T-helper 2 cell treated with Interferon-gamma antibody and Interleukin-4, amounts not matched to agents 100 ng/mL and 5 ng/mL, for 36 hours (primary cell): ENCODE results near the gene TFF2. TPM values are rescaled to one million over a fixed set of nuclear protein-coding genes. Genes with fewer than 3 reads are reported as not detected.

Experiments
- total RNA-seq: library from RNA; stranded (reverse); gene quantifications from 2 replicates; pipeline ENCODE4 v1.2.3, GENCODE V29; 2022

The TFF2 gene
- total RNA-seq, 1 donor from 2014 or later, result not detected

Other genes starting within 250 kb of the TFF2 start
- gene ABCG1, start 131.9 kb downstream of the TFF2 start, total RNA-seq, result 11.3 and 12.4 TPM in 2 replicates
- gene TFF3, start 35.6 kb downstream of the TFF2 start, total RNA-seq, result not detected in 2 replicates
- gene TFF1, start 15.5 kb upstream of the TFF2 start, total RNA-seq, result not detected in 2 replicates
- 3.9 and 5.3 TPM in 2 replicates for gene TMPRSS3, start 45.1 kb upstream of the TFF2 start, total RNA-seq
- 84.2 and 93.0 TPM in 2 replicates for gene UBASH3A, start 52.9 kb upstream of the TFF2 start, total RNA-seq
- not detected in 2 replicates for gene RSPH1, start 145.2 kb upstream of the TFF2 start, total RNA-seq
- 10.1 and 10.8 TPM in 2 replicates for gene SLC37A1, start 162.9 kb upstream of the TFF2 start, total RNA-seq